Hepatocyte (in vitro differentiated cells): ENCODE results near the gene EYA4.

Experiments
- CTCF ChIP-seq: fragments of 200-600 bp; sonication (generic); IDR thresholded peaks from 2 replicates; pipeline ENCODE4 v1.5.1; 2016; ENCODE audit warnings: antibody characterized with exemption, mild to moderate bottlenecking; ENCODE audit not compliant: poor library complexity
- EZH2 ChIP-seq: fragments of 200-600 bp; sonication (generic); IDR thresholded peaks from 2 replicates; pipeline ENCODE4 v1.6.1; 2016; ENCODE audit warnings: antibody characterized with exemption, mild to moderate bottlenecking, borderline replicate concordance

DNA sequence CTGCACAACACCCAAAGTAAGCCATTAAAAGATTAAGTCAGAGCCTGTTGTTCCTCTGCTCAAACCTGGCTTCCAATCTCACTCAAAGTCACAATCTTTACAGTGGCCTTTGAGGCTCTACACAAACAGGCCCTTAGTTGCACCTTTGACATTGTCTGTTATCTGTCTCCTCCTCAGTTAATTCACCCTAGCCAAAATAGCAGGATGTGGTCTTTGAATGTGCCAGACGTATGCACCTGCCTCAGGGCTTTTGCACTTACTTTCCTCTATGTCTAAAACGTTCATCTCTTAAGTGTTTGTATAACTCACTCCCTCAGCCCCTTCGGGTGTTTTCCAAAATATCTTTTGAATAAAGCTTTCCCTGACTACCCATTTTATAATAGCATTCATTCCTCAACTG, 107.7 kb downstream of the EYA4 start:
- no peak for TF ChIP-seq CTCF
- TF ChIP-seq EZH2: no peak
